HK-2 (cell line): ENCODE results near the gene MPP7.
"Not testable (repeated sequence)": the region's sequence is repeated elsewhere in the genome, so short reads cannot be mapped to it uniquely, and the experiment has no call there.

Source experiments
- DNase-seq: peaks from one replicate; pipeline ENCODE4 v3.0.0-alpha.2; 2018; ENCODE audit not compliant: unreplicated experiment

MPP7 gene

DNA sequence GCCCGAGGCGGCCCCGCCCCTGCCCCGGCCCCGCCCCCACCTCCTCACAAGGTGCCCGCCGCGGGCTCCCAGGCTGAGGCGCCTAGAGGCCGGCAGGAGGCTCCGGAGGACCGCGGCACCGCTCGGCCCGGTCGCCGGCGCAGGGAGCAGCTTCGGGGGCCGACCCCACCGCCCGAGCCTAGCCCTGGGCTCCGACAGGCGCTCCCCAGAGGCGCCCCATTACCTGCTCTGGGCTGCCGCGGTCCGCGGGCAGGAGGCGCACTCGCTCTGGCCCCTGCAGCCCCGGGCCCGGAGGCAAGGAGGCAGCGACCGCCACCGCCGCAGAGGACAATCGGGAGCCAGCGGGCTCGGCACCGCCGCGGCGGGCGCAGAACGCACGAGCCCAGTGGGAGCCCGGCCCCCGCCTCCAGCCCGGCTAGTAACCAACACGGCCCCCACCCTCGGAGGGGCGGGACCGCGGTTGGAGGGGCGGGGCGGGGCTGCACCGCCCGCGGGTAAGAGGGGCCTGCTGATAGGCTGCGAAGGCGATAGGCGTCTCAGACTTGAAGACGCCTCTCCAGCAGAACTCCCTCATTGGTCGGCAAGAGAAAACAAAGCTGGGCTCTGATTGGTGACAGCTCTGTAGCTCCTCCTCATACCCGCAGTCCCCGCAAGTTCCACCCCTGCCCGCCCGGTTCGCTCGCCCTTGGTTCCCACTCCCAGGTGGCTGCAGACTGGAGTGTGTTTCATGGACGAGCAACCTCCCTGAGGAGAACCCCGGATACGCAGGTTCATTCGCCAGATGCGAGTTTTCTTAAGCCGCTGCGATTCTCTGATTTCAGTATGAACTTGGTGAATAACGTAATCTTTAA is at the start of gene MPP7:
MPP7 (minus strand) TSS at position 427 of the 851 bp plus-strand sequence. CDS start 64,460 bp downstream, outside the sequence.
- DNase-seq, result peak; percentile 87

DNA sequence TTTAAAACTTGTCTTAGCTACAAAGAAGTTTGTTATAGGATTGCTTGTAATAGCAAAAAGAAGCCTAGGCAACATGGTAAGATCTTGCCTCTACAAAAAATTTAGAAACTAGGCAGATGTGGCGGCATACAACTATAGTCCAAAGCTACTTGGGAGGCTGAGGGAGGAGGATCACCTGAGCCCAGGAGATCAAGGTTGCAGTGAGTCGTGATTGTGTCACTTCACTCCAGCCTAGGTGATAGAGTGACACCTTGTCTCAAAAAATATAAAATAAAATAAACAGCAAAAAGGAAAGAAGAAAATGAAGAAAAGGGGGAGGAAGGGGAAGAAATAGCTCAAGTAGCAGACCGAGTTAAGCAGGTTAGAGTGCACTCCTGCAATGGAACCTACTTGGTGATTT is 47.0 kb upstream of the MPP7 start:
- DNase-seq, result no peak

- no peak for DNase-seq
These were observed 41.4 kb upstream of the MPP7 start for GRCh38 chr10:28343987-28344895.

GRCh38 chr10:28343252-28343651 is 40.4 kb upstream of the MPP7 start:
- DNase-seq, result no peak

GRCh38 chr10:28341679-28342078 is 38.8 kb upstream of the MPP7 start:
- not testable (repeated sequence) for DNase-seq

GRCh38 chr10:28332726-28333125 is 29.9 kb upstream of the MPP7 start:
- DNase-seq, result no peak

- DNase-seq, result no peak
These were observed 29.0 kb upstream of the MPP7 start for GRCh38 chr10:28331841-28332240.

DNA sequence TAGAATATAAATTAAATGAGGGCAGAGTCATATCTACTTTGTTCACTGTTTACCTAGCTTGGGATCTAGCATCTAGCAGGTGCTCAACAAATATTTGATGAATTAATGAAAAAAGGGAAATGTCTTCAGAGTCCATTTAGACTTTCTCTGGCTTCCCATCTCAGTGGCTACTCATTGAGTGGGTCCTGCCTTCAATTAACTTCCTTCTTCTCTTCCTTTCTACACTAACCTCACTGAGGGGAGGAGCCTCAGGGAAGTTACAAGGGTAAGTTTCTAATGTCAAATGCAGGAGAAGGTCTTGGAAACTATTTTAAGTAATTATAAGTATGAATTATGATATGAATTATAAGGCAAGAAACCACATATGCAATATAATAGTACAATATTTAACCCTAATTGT is 28.2 kb upstream of the MPP7 start:
- no peak for DNase-seq

GRCh38 chr10:28328346-28328745 is 25.5 kb upstream of the MPP7 start:
- no peak for DNase-seq

DNA sequence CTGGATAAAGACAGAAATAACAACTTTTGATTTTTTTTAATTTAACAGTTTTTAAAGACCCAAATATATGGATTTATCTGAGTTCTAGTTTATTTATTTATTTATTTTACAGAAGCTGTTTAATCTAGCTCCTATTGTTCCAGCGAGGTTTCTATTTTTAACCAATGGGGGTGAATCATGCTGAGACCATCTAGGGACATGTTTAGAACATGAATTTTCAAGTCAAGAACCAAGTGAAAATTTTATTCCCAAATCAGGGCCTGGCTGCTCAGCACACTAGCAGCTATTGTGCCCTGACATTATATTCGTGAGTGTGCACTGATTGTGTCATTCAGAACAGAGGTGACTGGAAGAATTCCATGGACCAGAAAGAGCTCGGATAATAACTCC is 24.6 kb upstream of the MPP7 start:
- no peak for DNase-seq

DNA sequence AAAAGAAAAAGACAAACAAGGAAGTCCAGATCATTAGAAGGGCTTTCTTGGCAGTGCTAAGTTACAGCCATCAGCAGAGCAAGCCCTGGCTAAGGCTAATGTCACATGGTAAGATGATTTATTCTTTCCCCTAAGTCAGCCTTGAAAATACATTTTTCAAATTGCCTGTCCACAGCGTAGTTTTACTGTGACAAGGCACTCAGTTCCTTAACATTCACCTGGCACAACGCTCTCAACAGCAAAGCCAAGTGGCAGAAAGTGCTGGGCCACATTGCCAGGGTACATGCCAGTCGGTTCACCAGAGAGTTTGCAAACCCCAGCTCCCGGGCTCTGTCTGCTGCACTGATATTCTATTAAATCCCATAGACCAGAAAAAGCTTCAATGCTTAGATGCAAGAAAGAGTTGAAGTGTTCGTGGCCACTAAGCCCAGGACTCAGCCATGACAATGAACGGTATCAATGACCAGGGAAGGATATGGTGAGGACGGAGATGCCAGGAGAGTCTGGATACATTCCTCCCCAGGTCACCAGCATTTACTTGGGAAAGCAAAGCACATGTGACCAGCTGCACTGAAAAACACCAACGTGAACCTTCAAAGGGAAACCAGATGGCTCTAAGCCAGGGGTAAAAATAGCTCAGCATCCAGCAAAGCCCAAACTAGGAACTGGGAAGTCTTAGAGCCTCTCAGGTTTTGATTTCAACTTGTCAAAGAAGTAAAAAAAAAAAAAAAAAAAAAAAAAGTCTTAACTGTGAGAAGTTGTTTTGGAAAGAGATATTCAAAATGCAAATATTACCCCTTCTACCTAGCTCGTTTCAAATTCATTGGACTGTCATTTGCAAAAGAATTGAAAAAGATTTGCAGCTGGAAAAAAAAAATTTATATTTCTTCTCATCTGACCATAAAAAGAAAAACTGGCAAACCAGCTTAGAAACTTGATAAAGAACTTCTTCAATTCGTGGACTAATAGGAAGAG is 23.9 kb upstream of the MPP7 start:
- no peak for DNase-seq

DNA sequence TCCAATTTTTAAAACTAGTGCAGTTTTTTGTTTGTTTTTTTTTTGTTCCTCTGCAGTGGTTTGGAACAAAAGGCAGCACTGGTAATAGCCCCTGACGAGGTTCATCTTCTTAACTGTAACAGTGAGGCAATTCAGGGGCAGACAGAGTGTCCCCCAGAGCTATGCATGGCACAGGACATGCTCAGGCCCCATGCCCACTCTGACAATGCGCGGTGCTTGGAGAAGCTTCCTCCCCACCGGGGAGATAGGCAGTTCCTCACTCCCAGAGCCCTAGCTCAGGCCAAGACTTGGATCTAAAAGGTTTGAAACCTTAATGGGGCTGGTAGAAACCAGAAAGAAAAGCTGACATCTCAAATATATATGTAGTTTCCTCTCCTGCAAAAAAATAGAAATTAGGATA is 17.9 kb upstream of the MPP7 start:
- no peak for DNase-seq

DNA sequence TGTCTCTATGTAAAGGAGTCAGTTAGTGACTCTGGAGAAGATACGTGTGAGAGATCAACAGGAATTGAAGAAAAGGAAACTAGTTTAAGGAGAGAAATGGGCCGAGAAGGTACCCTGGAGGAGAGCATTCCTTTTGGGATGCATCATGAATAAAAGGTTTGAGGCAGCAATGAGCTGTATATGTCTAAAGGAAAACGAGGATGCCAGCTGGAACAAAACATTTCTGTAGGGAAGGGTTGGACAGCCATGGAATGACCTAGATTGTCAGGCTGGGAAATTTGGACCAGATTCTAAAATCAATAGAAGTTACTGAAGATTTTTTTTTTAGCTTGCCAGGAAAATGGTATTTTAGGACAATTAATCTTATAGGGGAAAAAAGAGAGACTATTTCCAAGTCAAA is 17.2 kb upstream of the MPP7 start:
- DNase-seq, result no peak

GRCh38 chr10:28319061-28319460 is 16.2 kb upstream of the MPP7 start:
- DNase-seq, result not testable (repeated sequence)

DNA sequence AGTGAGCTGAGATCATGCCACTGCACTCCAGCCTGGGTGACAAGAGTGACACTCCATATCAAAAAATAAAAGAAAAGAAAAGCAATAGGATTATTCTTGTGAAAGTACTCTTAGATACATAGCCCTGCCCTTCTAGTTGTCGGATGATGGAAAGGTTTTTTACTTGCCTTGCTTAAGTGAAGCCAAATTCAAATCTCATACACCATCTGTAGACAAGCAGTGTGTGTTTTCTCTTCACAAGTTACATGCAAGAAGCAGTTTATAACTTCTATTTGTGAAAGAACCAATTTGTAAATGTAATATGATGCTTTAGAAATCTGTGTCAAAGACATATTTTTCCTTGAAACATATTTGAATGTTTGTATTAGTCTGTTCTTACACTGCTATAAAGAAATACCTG is 15.8 kb upstream of the MPP7 start:
- no peak for DNase-seq

DNA sequence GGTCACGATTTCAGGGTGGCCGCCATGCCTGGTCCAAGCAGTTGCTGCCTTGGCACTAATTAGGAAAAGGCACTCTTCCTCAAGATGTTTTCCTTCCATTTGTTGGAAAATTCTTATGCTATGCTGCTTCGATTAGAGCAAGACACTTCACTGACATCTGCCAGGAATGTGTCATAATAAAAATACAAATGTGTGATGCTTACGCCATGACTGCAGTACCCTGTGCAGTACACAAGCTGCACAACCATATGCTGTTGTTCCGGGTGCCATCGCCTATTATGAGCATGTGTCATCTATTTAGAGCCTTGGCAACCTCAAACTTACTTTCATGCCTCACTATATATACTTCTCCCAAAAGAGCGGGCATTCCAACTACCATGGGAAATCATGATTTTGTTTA is 14.9 kb upstream of the MPP7 start:
- DNase-seq, result no peak

DNA sequence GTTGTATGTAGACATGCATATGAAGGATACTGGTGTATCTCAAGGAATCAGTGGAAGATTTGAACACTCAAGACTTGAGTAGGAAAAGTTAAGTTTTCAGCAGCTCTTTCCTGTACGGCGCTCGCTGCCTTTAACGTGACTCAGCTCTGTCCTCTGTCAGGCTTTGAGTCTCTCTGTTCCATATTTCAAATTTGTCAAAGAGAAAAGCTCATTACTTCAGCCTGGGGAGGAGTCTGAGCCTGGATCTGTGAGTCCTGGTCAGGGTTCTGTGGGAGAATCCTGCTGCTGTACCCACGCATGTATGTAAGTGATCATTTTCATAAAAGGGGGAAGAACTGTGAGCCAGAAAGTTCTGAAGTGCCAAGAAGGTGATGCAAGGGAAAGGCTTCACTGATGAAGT is 13.8 kb upstream of the MPP7 start:
- no peak for DNase-seq

DNA sequence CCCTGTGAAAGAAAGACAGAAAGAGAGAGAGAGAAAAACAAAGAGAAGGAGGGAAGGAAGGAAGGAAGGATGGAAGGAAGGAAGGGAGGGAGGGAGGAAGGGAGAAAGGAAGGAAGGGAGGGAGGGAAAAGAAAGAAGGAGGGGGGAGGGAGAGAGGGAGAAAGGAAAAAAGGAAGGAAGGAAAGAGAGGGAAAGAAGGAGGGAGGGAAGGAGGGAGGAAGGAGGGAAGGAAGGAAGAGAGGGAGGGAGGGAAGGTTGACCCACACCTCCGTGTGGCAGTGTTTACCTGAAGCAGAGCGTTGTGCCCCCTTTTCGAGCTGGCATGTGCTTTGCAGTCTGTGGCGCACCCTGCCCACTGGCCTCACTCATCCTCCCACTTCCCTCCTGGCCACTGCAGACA is 12.3 kb upstream of the MPP7 start:
- no peak for DNase-seq

DNA sequence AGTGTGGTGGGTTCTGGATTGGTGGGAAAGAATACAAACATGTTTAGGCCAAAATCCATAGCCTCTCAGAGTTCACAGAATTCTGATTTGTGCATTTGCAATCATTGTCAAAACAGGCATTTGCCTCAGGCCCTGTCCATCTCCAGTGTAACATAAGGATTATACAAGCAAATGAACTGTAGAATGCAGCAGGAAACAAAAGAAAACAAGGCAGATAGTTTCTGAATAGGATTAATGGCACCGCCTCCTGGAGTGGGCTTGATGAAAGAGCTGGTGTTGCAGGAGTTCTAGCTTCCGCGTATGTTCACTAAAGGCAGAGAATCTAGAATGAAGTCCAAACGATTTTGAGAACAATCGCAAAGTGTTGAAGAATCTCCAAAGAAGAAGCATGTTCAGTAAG is 11.3 kb upstream of the MPP7 start:
- DNase-seq, result no peak

DNA sequence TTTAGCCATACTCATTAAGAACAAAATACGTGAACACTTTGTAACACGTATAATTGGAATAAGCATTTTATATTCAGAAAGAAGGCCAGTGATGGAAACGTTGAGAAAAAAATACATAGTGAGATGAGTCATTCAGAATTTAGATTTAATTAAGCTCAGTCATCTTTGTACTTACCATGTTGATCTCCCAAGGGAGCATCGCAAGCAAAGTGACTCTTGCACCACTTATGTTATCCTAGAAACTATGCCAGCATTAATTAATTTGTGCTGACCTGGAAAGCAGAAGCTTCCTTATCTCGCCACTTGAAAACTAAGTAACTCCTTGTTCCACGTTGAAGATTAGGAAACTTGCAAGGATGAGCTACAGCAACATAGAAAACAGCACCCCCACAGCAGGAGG is 9.7 kb upstream of the MPP7 start:
- no peak for DNase-seq

- DNase-seq, result no peak
These were observed 8.2 kb upstream of the MPP7 start for GRCh38 chr10:28311104-28311503.

DNA sequence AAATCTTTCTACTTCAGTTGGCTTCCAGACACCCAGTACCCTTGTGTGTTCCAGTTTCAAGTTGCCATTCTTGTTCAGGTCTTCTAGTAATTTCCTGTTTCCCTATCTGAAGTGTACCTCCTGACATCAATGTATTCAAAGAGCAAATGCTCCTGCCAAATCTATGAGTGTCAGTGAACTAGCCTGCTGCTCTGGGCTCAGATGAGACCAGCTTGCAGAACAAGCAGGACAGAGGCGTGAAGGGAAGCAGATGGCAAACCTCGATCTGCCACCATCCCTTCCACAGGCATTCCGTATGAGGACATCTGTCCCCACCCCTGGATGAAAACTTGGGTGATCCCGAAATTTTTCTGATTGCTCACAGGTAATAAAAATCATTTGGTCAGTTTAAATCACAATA is 4.4 kb upstream of the MPP7 start:
- DNase-seq, result no peak
